Endothelial cell of umbilical vein (primary cell): ENCODE measurements around the gene DNAJC4.

ENCODE experiments used
- CTCF ChIP-seq, 2 donors: IDR thresholded peaks; 1 replicate in 1 of 2; 2 replicates in 1 of 2; pipeline ENCODE4 v1.5.1; 2011; ENCODE audit warnings: low read length in 2 of 2, mild to moderate bottlenecking in 2 of 2, moderate library complexity in 2 of 2, control low read depth in 1 of 2, inconsistent platforms in 1 of 2, low read depth in 1 of 2; ENCODE audit not compliant: insufficient read depth in 1 of 2; ENCODE audit errors: extremely low read depth in 1 of 2
- EZH2 ChIP-seq: IDR thresholded peaks from 2 replicates; pipeline ENCODE4 v1.6.1; 2012; ENCODE audit warnings: borderline replicate concordance, low read depth, mild to moderate bottlenecking, moderate library complexity, low read length, inconsistent platforms; ENCODE audit not compliant: severe bottlenecking
- FOS ChIP-seq: IDR thresholded peaks from 2 replicates; pipeline ENCODE4 v1.6.1; 2011; ENCODE audit warnings: mild to moderate bottlenecking, low read length, moderate library complexity, borderline replicate concordance; ENCODE audit not compliant: insufficient read depth
- GATA2 ChIP-seq: IDR thresholded peaks from 2 replicates; pipeline ENCODE4 v1.7.0; 2011; ENCODE audit warnings: low read depth, mild to moderate bottlenecking, moderate library complexity, mixed read lengths, low read length; ENCODE audit not compliant: insufficient read length, insufficient read depth
- JUN ChIP-seq: IDR thresholded peaks from 2 replicates; pipeline ENCODE4 v1.6.1; 2011; ENCODE audit warnings: borderline replicate concordance, low read depth; ENCODE audit not compliant: insufficient read length, insufficient read depth
- MAX ChIP-seq: IDR thresholded peaks from 2 replicates; pipeline ENCODE4 v1.6.1; 2011; ENCODE audit not compliant: insufficient read depth, insufficient read length
- MYC ChIP-seq: IDR thresholded peaks from one replicate; pipeline ENCODE4 v1.6.1; 2011; ENCODE audit warnings: mild to moderate bottlenecking, low read depth, low read length
- POLR2A ChIP-seq: IDR thresholded peaks from 2 replicates; pipeline ENCODE4 v1.6.1; 2012; ENCODE audit warnings: low read depth, mild to moderate bottlenecking, control low read depth, low read length
- POLR2AphosphoS5 ChIP-seq: IDR thresholded peaks from 2 replicates; pipeline ENCODE4 v1.6.1; 2012; ENCODE audit warnings: low read depth, mild to moderate bottlenecking, control low read depth, low read length, moderate library complexity; ENCODE audit not compliant: insufficient read depth

GRCh38 chr11:64238999-64239398 is 8.7 kb downstream of the DNAJC4 start:
- TF ChIP-seq CTCF (IDR thresholded peaks at IDR 0.05; ENCODE audit: extremely low read depth in 1 of 2, insufficient read depth in 1 of 2, low read depth in 1 of 2, low read length in 2 of 2) (no peak), POLR2A (no peak), EZH2 (no peak), MAX (no peak), MYC (no peak), POLR2AphosphoS5 (no peak), FOS (no peak), JUN (no peak), GATA2 (no peak)
